Liver (tissue), 3 donors: ENCODE data around the gene DDX4.

Source experiments
- EGR1 ChIP-seq, 2 donors: IDR thresholded peaks; 2 replicates each; pipeline ENCODE4 v1.6.1; 2016 to 2018; ENCODE audit warnings: antibody characterized with exemption in 2 of 2, low read depth in 2 of 2
- JUND ChIP-seq, 2 donors: IDR thresholded peaks; 2 replicates each; pipeline ENCODE4 v1.6.1; 2016; ENCODE audit warnings: antibody characterized with exemption in 2 of 2
- RAD21 ChIP-seq, 2 donors: IDR thresholded peaks; 2 replicates each; pipeline ENCODE4 v1.6.1; 2016; ENCODE audit warnings: antibody characterized with exemption in 2 of 2, mild to moderate bottlenecking in 2 of 2
- REST ChIP-seq: IDR thresholded peaks from 2 replicates; pipeline ENCODE4 v1.6.1; 2016; ENCODE audit warnings: antibody characterized with exemption, mild to moderate bottlenecking
- SP1 ChIP-seq: IDR thresholded peaks from 2 replicates; pipeline ENCODE4 v1.6.1; 2018; ENCODE audit warnings: antibody characterized with exemption, mild to moderate bottlenecking
- TF ChIP-seq, protein P1 (sequence below): fragments of 150-350 bp; IDR thresholded peaks from 2 replicates; pipeline ENCODE4 v1.5.1; 2017; ENCODE audit warnings: improper control_type of control experiment, low read depth, low read length; ENCODE audit not compliant: missing input control
- donor health status: healthy.
- donor health status: healthy.

DNA sequence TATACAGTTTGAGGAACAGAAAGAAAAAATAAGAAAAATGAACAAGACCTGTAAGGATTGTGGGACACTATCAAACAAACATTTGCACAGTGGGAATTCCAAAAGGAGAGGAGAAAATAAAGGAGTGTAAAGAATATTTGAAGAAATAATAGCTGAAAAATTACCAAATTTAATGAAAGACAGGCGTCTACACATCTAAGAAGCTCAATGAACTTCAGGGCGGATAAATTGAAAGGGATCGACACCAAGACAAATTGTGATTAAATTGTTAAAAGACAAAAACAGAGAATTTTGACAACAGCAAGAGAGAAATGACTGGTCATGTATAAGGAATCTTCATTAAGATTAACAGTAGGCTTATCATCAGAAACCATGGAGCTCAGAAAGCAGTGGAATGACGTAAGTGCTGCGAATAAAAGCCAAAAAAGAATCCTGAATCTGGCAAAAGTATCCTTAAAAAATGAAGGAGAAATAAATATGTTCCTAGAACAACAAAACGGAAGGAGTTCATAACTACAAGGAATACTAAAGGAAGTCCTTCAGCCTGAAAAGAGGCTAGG, 22.3 kb upstream of the DDX4 start:
- no peak for TF ChIP-seq JUND (IDR thresholded peaks at IDR 0.05)
- no peak for TF ChIP-seq SP1
- TF ChIP-seq RAD21 (IDR thresholded peaks at IDR 0.05): no peak
- TF ChIP-seq, protein P1, sequence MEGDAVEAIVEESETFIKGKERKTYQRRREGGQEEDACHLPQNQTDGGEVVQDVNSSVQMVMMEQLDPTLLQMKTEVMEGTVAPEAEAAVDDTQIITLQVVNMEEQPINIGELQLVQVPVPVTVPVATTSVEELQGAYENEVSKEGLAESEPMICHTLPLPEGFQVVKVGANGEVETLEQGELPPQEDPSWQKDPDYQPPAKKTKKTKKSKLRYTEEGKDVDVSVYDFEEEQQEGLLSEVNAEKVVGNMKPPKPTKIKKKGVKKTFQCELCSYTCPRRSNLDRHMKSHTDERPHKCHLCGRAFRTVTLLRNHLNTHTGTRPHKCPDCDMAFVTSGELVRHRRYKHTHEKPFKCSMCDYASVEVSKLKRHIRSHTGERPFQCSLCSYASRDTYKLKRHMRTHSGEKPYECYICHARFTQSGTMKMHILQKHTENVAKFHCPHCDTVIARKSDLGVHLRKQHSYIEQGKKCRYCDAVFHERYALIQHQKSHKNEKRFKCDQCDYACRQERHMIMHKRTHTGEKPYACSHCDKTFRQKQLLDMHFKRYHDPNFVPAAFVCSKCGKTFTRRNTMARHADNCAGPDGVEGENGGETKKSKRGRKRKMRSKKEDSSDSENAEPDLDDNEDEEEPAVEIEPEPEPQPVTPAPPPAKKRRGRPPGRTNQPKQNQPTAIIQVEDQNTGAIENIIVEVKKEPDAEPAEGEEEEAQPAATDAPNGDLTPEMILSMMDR: no peak
- no peak for TF ChIP-seq EGR1 (IDR thresholded peaks at IDR 0.05; ENCODE audit: low read depth in 2 of 2)
- no peak for TF ChIP-seq REST
